Germinal center (tissue), 1 donor: ENCODE data around the gene SUGP1.
"Not testable (repeated sequence)": the region's sequence is repeated elsewhere in the genome, so short reads cannot be mapped to it uniquely, and the experiment has no call there.

ENCODE experiments used
- DNase-seq: peaks from one replicate; pipeline ENCODE4 v3.0.0; 2012; ENCODE audit warnings: mixed read lengths, low spot score

The SUGP1 gene

GRCh38 chr19:19320361-19321140, at the start of gene SUGP1, which contains the start of gene MAU2:
Gene SUGP1, minus strand, starts transcription at chr19:19320509. Its CDS starts 13 bp downstream, at chr19:19320496.
Gene MAU2, plus strand, starts transcription at chr19:19320829. Its CDS starts 31 bp downstream, at chr19:19320860.
- peak; percentile 93 for DNase-seq

GRCh38 chr19:19368087-19368486, 47.8 kb upstream of the SUGP1 start:
- no peak for DNase-seq

- DNase-seq, result peak; percentile 83
Observed at GRCh38 chr19:19366434-19367396, 46.4 kb upstream of the SUGP1 start.

- DNase-seq, result no peak
Observed at GRCh38 chr19:19362075-19362474, 41.8 kb upstream of the SUGP1 start.

GRCh38 chr19:19361075-19361594, 40.8 kb upstream of the SUGP1 start:
- peak; percentile 78 for DNase-seq

- DNase-seq, result no peak
Observed at GRCh38 chr19:19356901-19357566, 36.7 kb upstream of the SUGP1 start.

GRCh38 chr19:19356500-19356899, 36.2 kb upstream of the SUGP1 start:
- no peak for DNase-seq

- no peak for DNase-seq
Observed at GRCh38 chr19:19355606-19356139, 35.4 kb upstream of the SUGP1 start.

- no peak for DNase-seq
Observed at GRCh38 chr19:19354932-19355331, 34.6 kb upstream of the SUGP1 start.

- no peak for DNase-seq
Observed at GRCh38 chr19:19354007-19354406, 33.7 kb upstream of the SUGP1 start.

- DNase-seq, result no peak
Observed at GRCh38 chr19:19352823-19353222, 32.5 kb upstream of the SUGP1 start.

- DNase-seq, result not testable (repeated sequence)
Observed at GRCh38 chr19:19350756-19351155, 30.4 kb upstream of the SUGP1 start.

- DNase-seq, result no peak
Observed at GRCh38 chr19:19349365-19349764, 29.1 kb upstream of the SUGP1 start.

GRCh38 chr19:19348266-19348665, 28.0 kb upstream of the SUGP1 start:
- DNase-seq, result no peak

- DNase-seq, result no peak
Observed at GRCh38 chr19:19347401-19348110, 27.2 kb upstream of the SUGP1 start.

GRCh38 chr19:19345970-19346369, 25.7 kb upstream of the SUGP1 start:
- no peak for DNase-seq

GRCh38 chr19:19345232-19345631, 24.9 kb upstream of the SUGP1 start:
- DNase-seq, result no peak

- DNase-seq, result no peak
Observed at GRCh38 chr19:19343762-19344161, 23.5 kb upstream of the SUGP1 start.

GRCh38 chr19:19343016-19343362, 22.7 kb upstream of the SUGP1 start:
- no peak for DNase-seq

- DNase-seq, result peak; percentile 47
Observed at GRCh38 chr19:19342086-19343015, 22.0 kb upstream of the SUGP1 start.
